Liver (tissue), 3 donors: ENCODE data around the gene BSPRY.

Experiments used
- GABPA ChIP-seq, 2 donors: IDR thresholded peaks in 1 of 2; conservative IDR thresholded peaks in 1 of 2; 2 replicates each; pipeline ENCODE4 v1.6.1; 2016; ENCODE audit warnings: antibody characterized with exemption in 2 of 2, mild to moderate bottlenecking in 1 of 2, moderate library complexity in 1 of 2
- SP1 ChIP-seq: IDR thresholded peaks from 2 replicates; pipeline ENCODE4 v1.6.1; 2018; ENCODE audit warnings: antibody characterized with exemption, mild to moderate bottlenecking
- TAF1 ChIP-seq: conservative IDR thresholded peaks from 2 replicates; pipeline ENCODE4 v1.6.1; 2016; ENCODE audit warnings: antibody characterized with exemption, mild to moderate bottlenecking
- TF ChIP-seq, protein P1 (sequence below): fragments of 150-350 bp; IDR thresholded peaks from 2 replicates; pipeline ENCODE4 v1.5.1; 2017; ENCODE audit warnings: improper control_type of control experiment, low read depth, low read length; ENCODE audit not compliant: missing input control
- TF ChIP-seq, protein P2 (sequence below): IDR thresholded peaks from 2 replicates; pipeline ENCODE4 v1.6.1; 2016; ENCODE audit warnings: antibody characterized with exemption
- donor health status: healthy.
- donor health status: healthy.

DNA sequence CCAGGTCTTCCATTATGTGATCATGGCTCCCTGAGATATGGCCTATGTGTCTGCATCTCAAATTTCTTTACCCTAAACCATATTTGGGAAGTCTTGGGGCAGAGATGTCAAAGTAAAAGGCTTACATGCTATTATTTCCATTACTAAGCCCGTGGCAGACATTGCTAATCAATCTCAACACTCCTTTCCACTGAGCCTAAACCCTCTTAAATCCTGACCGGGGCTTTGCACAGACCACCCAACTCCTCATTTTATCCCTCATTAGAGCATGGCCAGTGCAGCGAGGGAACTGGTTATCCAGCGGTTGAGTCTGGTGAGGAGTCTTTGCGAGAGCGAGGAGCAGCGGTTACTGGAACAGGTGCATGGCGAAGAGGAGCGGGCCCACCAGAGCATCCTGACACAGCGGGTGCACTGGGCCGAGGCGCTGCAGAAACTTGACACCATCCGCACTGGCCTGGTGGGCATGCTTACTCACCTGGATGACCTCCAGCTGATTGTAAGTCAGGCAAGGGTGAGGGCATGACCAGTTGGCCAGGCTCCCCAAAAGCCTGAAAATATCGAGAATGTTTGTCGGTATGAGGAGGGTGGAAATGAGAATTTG lies 11.0 kb downstream of the BSPRY start:
- TF ChIP-seq, protein P1, sequence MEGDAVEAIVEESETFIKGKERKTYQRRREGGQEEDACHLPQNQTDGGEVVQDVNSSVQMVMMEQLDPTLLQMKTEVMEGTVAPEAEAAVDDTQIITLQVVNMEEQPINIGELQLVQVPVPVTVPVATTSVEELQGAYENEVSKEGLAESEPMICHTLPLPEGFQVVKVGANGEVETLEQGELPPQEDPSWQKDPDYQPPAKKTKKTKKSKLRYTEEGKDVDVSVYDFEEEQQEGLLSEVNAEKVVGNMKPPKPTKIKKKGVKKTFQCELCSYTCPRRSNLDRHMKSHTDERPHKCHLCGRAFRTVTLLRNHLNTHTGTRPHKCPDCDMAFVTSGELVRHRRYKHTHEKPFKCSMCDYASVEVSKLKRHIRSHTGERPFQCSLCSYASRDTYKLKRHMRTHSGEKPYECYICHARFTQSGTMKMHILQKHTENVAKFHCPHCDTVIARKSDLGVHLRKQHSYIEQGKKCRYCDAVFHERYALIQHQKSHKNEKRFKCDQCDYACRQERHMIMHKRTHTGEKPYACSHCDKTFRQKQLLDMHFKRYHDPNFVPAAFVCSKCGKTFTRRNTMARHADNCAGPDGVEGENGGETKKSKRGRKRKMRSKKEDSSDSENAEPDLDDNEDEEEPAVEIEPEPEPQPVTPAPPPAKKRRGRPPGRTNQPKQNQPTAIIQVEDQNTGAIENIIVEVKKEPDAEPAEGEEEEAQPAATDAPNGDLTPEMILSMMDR = no peak
- TF ChIP-seq TAF1 (no peak), GABPA (IDR thresholded peaks at IDR 0.05 in 1 of 2, conservative IDR thresholded peaks at IDR 0.05 in 1 of 2) (no peak), SP1 (no peak)
- TF ChIP-seq, protein P2, sequence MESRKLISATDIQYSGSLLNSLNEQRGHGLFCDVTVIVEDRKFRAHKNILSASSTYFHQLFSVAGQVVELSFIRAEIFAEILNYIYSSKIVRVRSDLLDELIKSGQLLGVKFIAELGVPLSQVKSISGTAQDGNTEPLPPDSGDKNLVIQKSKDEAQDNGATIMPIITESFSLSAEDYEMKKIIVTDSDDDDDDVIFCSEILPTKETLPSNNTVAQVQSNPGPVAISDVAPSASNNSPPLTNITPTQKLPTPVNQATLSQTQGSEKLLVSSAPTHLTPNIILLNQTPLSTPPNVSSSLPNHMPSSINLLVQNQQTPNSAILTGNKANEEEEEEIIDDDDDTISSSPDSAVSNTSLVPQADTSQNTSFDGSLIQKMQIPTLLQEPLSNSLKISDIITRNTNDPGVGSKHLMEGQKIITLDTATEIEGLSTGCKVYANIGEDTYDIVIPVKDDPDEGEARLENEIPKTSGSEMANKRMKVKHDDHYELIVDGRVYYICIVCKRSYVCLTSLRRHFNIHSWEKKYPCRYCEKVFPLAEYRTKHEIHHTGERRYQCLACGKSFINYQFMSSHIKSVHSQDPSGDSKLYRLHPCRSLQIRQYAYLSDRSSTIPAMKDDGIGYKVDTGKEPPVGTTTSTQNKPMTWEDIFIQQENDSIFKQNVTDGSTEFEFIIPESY = no peak
